ENCODE results near the gene ERFE. TPM values are rescaled to one million over a fixed set of nuclear protein-coding genes. Genes with fewer than 3 reads are reported as not detected.

ERFE gene
- total and polyA plus RNA-seq, 2 donors (not counting 3 experiments of a cell fraction or from before 2014, with no cell fraction given) = 0.65 to 1.2 TPM

GRCh38 chr2:238172439-238172838 is 13.7 kb downstream of the ERFE start:
- Histone ChIP-seq H3K9me3 (replicated peaks; ENCODE audit: control insufficient read depth, insufficient read depth, low read length) (no peaks in the 10 kb centered on the region), H3K4me2 (ENCODE audit: insufficient read depth, low read length) (no peak overlapping the region), H3K9me1 (replicated peaks; ENCODE audit: control insufficient read depth, extremely low read depth, insufficient read depth, low read length) (no peaks in the 10 kb centered on the region), H3K27ac (ENCODE audit: insufficient read depth, low read depth, low read length) (no peak overlapping the region), H3K4me3 (replicated peaks in 1 of 3; ENCODE audit: insufficient read depth in 1 of 3, low read depth in 1 of 3, low read length in 3 of 3) (no peak overlapping the region), H4K20me1 (replicated peaks; ENCODE audit: control insufficient read depth, extremely low read depth, insufficient read depth, low read length) (no peaks in the 10 kb centered on the region), H3K36me3 (ENCODE audit: control insufficient read depth in 2 of 2, extremely low read depth in 1 of 2, insufficient read depth in 2 of 2, low read length in 2 of 2) (peaks cover 10 to 23% of the 10 kb centered on the region in 2 experiments), H3K9ac (replicated peaks; ENCODE audit: extremely low read depth, insufficient read depth, low read length) (no peak overlapping the region), H3K4me1 (ENCODE audit: control insufficient read depth, extremely low read depth, insufficient read depth, low read length) (peaks cover 29% of the 10 kb centered on the region), H2AFZ (ENCODE audit: low read depth, low read length) (no peak overlapping the region), H3K79me2 (ENCODE audit: control insufficient read depth, insufficient read depth, low read length) (no peaks in the 10 kb centered on the region), H3K27me3 (ENCODE audit: control insufficient read depth in 2 of 2, insufficient read depth in 2 of 2, low read length in 2 of 2) (no peaks in the 10 kb centered on the region)
- intact Hi-C loops (cut with micrococcal nuclease) = no loop called here
- DNase-seq (ENCODE audit: low read depth, low spot score) = no peak
- CTCF ChIA-PET = no interaction called here
- POLR2A ChIA-PET = no interaction called here
- TF ChIP-seq FOS (IDR thresholded peaks at IDR 0.05; ENCODE audit: borderline replicate concordance, insufficient read depth, low read length) (no peak), CTCF (IDR thresholded peaks at IDR 0.05; ENCODE audit: extremely low read depth in 1 of 2, insufficient read depth in 1 of 2, low read depth in 1 of 2, low read length in 2 of 2) (no peak), POLR2AphosphoS5 (IDR thresholded peaks at IDR 0.05; ENCODE audit: insufficient read depth, low read depth, low read length) (no peak), JUN (IDR thresholded peaks at IDR 0.05; ENCODE audit: borderline replicate concordance, insufficient read depth, insufficient read length, low read depth) (no peak), GATA2 (IDR thresholded peaks at IDR 0.05; ENCODE audit: insufficient read depth, insufficient read length, low read depth, low read length) (no peak), MAX (IDR thresholded peaks at IDR 0.05; ENCODE audit: insufficient read depth, insufficient read length) (no peak), POLR2A (IDR thresholded peaks at IDR 0.05; ENCODE audit: low read depth, low read length) (no peak), MYC (IDR thresholded peaks at IDR 0.05; ENCODE audit: low read depth, low read length) (no peak), EZH2 (IDR thresholded peaks at IDR 0.05; ENCODE audit: borderline replicate concordance, low read depth, low read length, severe bottlenecking) (no peak)
- no TSS peak for BruUV-seq (replicated peaks)
- FAIRE-seq = no peak
- dilution Hi-C loops (cut with MboI; ENCODE audit: extremely low pct_ligation_motif_present, low sequenced_read_pairs) = no loop called here

Data from endothelial cell of umbilical vein (primary cell).